Activated T-cell treated with anti-CD3 and anti-CD28 coated beads, Interleukin-2, amount 50 U/mL, for 72 hours (primary cell): ENCODE results near the gene DCLK2. TPM values are rescaled to one million over a fixed set of nuclear protein-coding genes. Genes with fewer than 3 reads are reported as not detected.
"Not testable (repeated sequence)": the region's sequence is repeated elsewhere in the genome, so short reads cannot be mapped to it uniquely, and the experiment has no call there.

Experiments
- ATAC-seq, 2 donors: fragments of 150-1000 bp; cut with Tn5 transposase; replicated peaks in 1 of 2; 2 replicates each; pipeline ENCODE4 v1.10.0; 2021; ENCODE audit warnings: moderate library complexity in 2 of 2, mild to moderate bottlenecking in 1 of 2
- DNase-seq, 2 donors: peaks; one replicate each; pipeline ENCODE4 v3.0.0; 2021 to 2022; ENCODE audit warnings: mixed read lengths in 1 of 2
- H3K27ac Mint-ChIP-seq: one replicate; pipeline ENCODE4 v1.8.0; 2022; ENCODE audit warnings: mild to moderate bottlenecking, moderate library complexity, mixed read lengths
- H3K27me3 Mint-ChIP-seq: one replicate; pipeline ENCODE4 v1.8.0; 2022; ENCODE audit warnings: low read depth, mixed read lengths
- H3K36me3 Mint-ChIP-seq, 2 donors: one replicate each; pipeline ENCODE4 v1.8.0; 2022; ENCODE audit warnings: mixed read lengths in 2 of 2, mild to moderate bottlenecking in 1 of 2; ENCODE audit not compliant: insufficient read depth in 2 of 2
- H3K4me1 Mint-ChIP-seq: one replicate; pipeline ENCODE4 v1.8.0; 2022; ENCODE audit warnings: low read depth, mixed read lengths
- H3K4me3 Mint-ChIP-seq, 2 donors: one replicate each; pipeline ENCODE4 v1.8.0; 2022; ENCODE audit warnings: mild to moderate bottlenecking in 2 of 2, mixed read lengths in 2 of 2, moderate library complexity in 2 of 2
- H3K9me3 Mint-ChIP-seq, 2 donors: one replicate each; pipeline ENCODE4 v1.8.0; 2022; ENCODE audit warnings: mixed read lengths in 2 of 2
- total RNA-seq, 2 donors: library from RNA; stranded (reverse); gene quantifications; one replicate each; pipeline ENCODE4 v1.2.3, GENCODE V29; 2022

Gene DCLK2
- total RNA-seq, 2 donors from 2014 or later: 0.12 to 0.46 TPM

- Mint-ChIP-seq H3K4me3 (no peak overlapping the region), H3K9me3 (no peaks in the 10 kb centered on the region), H3K27ac (no peak overlapping the region), H3K4me1 (no peaks in the 10 kb centered on the region), H3K27me3 (peaks cover 18% of the 10 kb centered on the region), H3K36me3 (no peaks in the 10 kb centered on the region)
- DNase-seq: no peak
- no peak for ATAC-seq
Measured at GRCh38 chr4:150182794-150183193, 104.5 kb downstream of the DCLK2 start.

GRCh38 chr4:150185033-150185432 lies 106.8 kb downstream of the DCLK2 start:
- not testable (repeated sequence) for H3K4me3 Mint-ChIP-seq, H3K36me3 Mint-ChIP-seq, H3K4me1 Mint-ChIP-seq, H3K9me3 Mint-ChIP-seq, DNase-seq, ATAC-seq, H3K27ac Mint-ChIP-seq
- peaks cover 18% of the 10 kb centered on the region for H3K27me3 Mint-ChIP-seq

GRCh38 chr4:150192986-150193385 lies 114.7 kb downstream of the DCLK2 start:
- Mint-ChIP-seq H3K9me3 (no peaks in the 10 kb centered on the region), H3K36me3 (no peaks in the 10 kb centered on the region), H3K4me3 (no peak overlapping the region), H3K27ac (no peak overlapping the region), H3K4me1 (no peaks in the 10 kb centered on the region), H3K27me3 (no peaks in the 10 kb centered on the region)
- DNase-seq: no peak
- ATAC-seq: no peak

GRCh38 chr4:150197256-150197655 lies 119.0 kb downstream of the DCLK2 start:
- H3K27ac Mint-ChIP-seq, H3K27me3 Mint-ChIP-seq, H3K9me3 Mint-ChIP-seq, ATAC-seq, H3K4me3 Mint-ChIP-seq, H3K4me1 Mint-ChIP-seq, H3K36me3 Mint-ChIP-seq, DNase-seq: not testable (repeated sequence)

- Mint-ChIP-seq H3K27ac (no peak overlapping the region), H3K4me1 (no peaks in the 10 kb centered on the region), H3K9me3 (no peaks in the 10 kb centered on the region), H3K4me3 (no peak overlapping the region), H3K36me3 (no peaks in the 10 kb centered on the region), H3K27me3 (peaks cover 13% of the 10 kb centered on the region)
- DNase-seq (no peak), ATAC-seq (no peak)
Measured at GRCh38 chr4:150199056-150199455, 120.8 kb downstream of the DCLK2 start.

GRCh38 chr4:150205016-150205415 lies 126.8 kb downstream of the DCLK2 start:
- no peak overlapping the region for H3K4me3 Mint-ChIP-seq
- DNase-seq (no peak), ATAC-seq (no peak)
- H3K4me1 Mint-ChIP-seq: no peaks in the 10 kb centered on the region
- H3K36me3 Mint-ChIP-seq: no peaks in the 10 kb centered on the region
- no peaks in the 10 kb centered on the region for H3K9me3 Mint-ChIP-seq
- H3K27ac Mint-ChIP-seq: no peak overlapping the region
- H3K27me3 Mint-ChIP-seq: peaks cover 13% of the 10 kb centered on the region

GRCh38 chr4:150206265-150206664 lies 128.0 kb downstream of the DCLK2 start:
- Mint-ChIP-seq H3K36me3 (no peaks in the 10 kb centered on the region), H3K4me3 (no peak overlapping the region), H3K27me3 (peaks cover 10% of the 10 kb centered on the region), H3K27ac (no peak overlapping the region), H3K9me3 (no peaks in the 10 kb centered on the region), H3K4me1 (no peaks in the 10 kb centered on the region)
- no peak for DNase-seq
- no peak for ATAC-seq

GRCh38 chr4:150206954-150207353 lies 128.7 kb downstream of the DCLK2 start:
- ATAC-seq: no peak
- Mint-ChIP-seq H3K36me3 (no peaks in the 10 kb centered on the region), H3K4me1 (no peaks in the 10 kb centered on the region), H3K27me3 (peaks cover 11% of the 10 kb centered on the region), H3K27ac (no peak overlapping the region), H3K4me3 (no peak overlapping the region), H3K9me3 (no peaks in the 10 kb centered on the region)
- no peak for DNase-seq

GRCh38 chr4:150207871-150208270 lies 129.6 kb downstream of the DCLK2 start:
- ATAC-seq (no peak), DNase-seq (no peak)
- H3K27ac Mint-ChIP-seq: no peak overlapping the region
- peaks cover 13% of the 10 kb centered on the region for H3K27me3 Mint-ChIP-seq
- H3K9me3 Mint-ChIP-seq: no peaks in the 10 kb centered on the region
- no peak overlapping the region for H3K4me3 Mint-ChIP-seq
- H3K36me3 Mint-ChIP-seq: no peaks in the 10 kb centered on the region
- no peaks in the 10 kb centered on the region for H3K4me1 Mint-ChIP-seq

GRCh38 chr4:150209140-150209829 lies 131.0 kb downstream of the DCLK2 start:
- ATAC-seq (no peak), DNase-seq (peak; percentile 24 to 33)
- Mint-ChIP-seq H3K36me3 (no peaks in the 10 kb centered on the region), H3K9me3 (no peaks in the 10 kb centered on the region), H3K4me3 (no peak overlapping the region), H3K27me3 (peaks cover 8% of the 10 kb centered on the region), H3K27ac (no peak overlapping the region), H3K4me1 (no peaks in the 10 kb centered on the region)

GRCh38 chr4:150211016-150211415 lies 132.8 kb downstream of the DCLK2 start:
- no peak for DNase-seq
- no peak overlapping the region for H3K27ac Mint-ChIP-seq
- H3K27me3 Mint-ChIP-seq: peaks cover 8% of the 10 kb centered on the region
- H3K4me1 Mint-ChIP-seq: no peaks in the 10 kb centered on the region
- no peak for ATAC-seq
- no peaks in the 10 kb centered on the region for H3K36me3 Mint-ChIP-seq
- H3K4me3 Mint-ChIP-seq: no peak overlapping the region
- H3K9me3 Mint-ChIP-seq: no peaks in the 10 kb centered on the region

- DNase-seq (no peak), ATAC-seq (no peak)
- no peaks in the 10 kb centered on the region for H3K4me1 Mint-ChIP-seq
- no peak overlapping the region for H3K27ac Mint-ChIP-seq
- no peaks in the 10 kb centered on the region for H3K36me3 Mint-ChIP-seq
- H3K27me3 Mint-ChIP-seq: peaks cover 8% of the 10 kb centered on the region
- H3K4me3 Mint-ChIP-seq: no peak overlapping the region
- H3K9me3 Mint-ChIP-seq: no peaks in the 10 kb centered on the region
Measured at GRCh38 chr4:150211799-150212445, 133.7 kb downstream of the DCLK2 start.

- Mint-ChIP-seq H3K36me3 (no peaks in the 10 kb centered on the region), H3K4me1 (no peaks in the 10 kb centered on the region), H3K4me3 (no peak overlapping the region), H3K9me3 (no peaks in the 10 kb centered on the region), H3K27ac (no peak overlapping the region), H3K27me3 (peaks cover 8% of the 10 kb centered on the region)
- ATAC-seq (peak in 1 of 2 donors; percentile 19), DNase-seq (no peak)
Measured at GRCh38 chr4:150212485-150212884, 134.2 kb downstream of the DCLK2 start.

- no peaks in the 10 kb centered on the region for H3K36me3 Mint-ChIP-seq
- ATAC-seq (peak in 1 of 2 donors; percentile 55), DNase-seq (no peak)
Measured at GRCh38 chr4:150212927-150213326, 134.7 kb downstream of the DCLK2 start.

More at GRCh38 chr4:150212927-150213326, 134.7 kb downstream of the DCLK2 start:
- no peak overlapping the region for H3K27ac Mint-ChIP-seq
- H3K27me3 Mint-ChIP-seq: peaks cover 8% of the 10 kb centered on the region
- no peak overlapping the region for H3K4me3 Mint-ChIP-seq
- no peaks in the 10 kb centered on the region for H3K4me1 Mint-ChIP-seq
- H3K9me3 Mint-ChIP-seq: no peaks in the 10 kb centered on the region
